GM18867 (cell line): ENCODE results near the gene MIS18A.
"Not testable (repeated sequence)": the region's sequence is repeated elsewhere in the genome, so short reads cannot be mapped to it uniquely, and the experiment has no call there.

Experiments used
- ATAC-seq: cut with Tn5 transposase; IDR thresholded peaks from one replicate; pipeline ENCODE4 v1.9.1; 2021; ENCODE audit warnings: mild to moderate bottlenecking, moderate library complexity; ENCODE audit not compliant: unreplicated experiment

MIS18A gene

DNA sequence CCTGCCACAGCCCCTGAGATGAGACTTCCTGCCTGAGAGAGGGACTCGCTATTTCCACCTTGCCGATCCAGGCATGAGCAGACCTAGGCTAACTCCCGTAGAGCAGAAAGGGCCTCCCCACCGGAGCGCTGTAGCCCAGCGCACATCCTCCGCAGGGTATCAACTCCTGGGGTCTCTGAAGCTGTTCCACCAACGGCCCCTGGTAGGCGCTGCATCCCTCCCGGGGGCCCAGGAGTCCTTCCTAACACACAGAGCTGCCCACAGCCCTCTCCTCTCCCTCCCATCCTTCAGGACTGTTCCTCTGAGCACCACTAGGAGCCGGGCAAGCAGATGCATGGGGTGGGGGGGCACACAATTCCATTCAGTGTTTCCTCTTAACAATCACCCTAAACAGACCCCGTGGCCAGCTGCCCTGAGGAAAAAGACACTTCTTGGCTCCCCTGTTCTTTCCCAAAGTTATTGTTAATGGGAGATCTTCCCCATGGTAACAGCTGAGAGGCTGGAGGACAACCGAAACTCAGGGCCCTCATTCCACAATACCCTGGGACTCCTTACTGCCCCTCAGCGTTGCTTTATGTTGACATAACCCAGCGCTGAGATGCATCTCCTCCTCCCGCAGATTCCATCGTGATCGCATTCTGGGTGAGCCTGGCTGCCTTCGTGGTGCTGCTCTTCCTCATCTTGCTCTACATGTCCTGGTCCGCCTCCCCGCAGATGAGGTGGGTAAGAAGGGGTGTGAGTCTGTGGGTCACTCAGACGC lies 27.4 kb upstream of the MIS18A start:
- no peak for ATAC-seq

DNA sequence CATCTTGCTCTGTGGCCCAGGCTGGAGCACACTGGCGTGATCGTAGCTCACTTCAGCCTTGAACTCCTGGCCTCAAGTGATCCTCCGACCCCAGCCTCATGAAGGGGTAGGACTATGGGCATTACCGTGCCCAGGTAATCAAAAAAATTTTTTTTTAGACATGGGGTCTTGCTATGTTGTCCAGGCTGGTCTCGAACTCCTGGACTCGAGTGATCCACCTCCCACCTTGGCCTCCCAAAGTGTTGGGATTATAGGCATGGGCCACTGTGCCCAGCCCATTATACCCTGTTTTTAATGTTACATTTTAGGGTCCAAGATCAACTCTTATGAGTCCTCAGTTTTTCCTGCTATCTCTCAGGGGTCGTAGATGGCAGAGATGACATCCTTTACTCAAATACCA lies 26.1 kb upstream of the MIS18A start:
- no peak for ATAC-seq

DNA sequence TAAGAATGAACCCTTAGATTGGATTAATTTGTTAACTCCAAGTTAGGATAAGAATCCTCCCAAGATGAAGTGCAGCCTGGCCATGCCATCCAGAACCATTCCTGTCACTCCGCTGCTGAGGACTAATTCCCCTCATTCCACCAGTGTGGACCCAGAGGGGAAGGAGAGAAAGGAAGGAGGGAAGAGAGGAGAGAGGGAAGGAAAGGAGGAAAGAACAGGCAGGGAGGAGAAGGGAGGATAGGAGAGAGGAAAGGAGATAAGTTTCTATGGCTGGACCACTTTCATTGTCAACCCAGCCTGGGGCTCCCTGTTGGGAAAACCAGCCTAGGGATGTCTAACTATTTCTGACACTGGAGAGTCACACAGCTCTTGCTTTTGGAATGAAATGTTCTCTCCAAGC lies 24.5 kb upstream of the MIS18A start:
- ATAC-seq: no peak

- no peak for ATAC-seq
These were observed 23.7 kb upstream of the MIS18A start for GRCh38 chr21:32302560-32302959.

DNA sequence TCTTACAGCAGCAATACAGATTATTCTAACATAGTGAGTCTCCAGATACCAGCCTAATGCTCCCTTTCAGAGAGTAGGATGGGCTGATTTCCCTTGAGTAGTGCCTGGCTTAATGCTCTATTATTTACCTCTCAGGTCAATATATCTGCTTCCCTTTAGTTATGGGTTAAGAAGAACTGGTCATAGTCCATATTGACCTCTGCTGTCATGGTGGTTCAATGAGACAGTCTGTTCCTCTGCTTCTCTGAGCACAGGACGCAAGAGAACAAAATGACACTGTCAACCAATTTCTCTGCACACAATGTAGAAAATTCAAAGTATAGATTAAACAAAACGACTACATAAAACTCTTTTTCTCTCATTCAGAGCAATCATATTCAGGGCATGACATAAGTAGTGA lies 22.7 kb upstream of the MIS18A start:
- no peak for ATAC-seq

GRCh38 chr21:32300117-32300681 lies 21.4 kb upstream of the MIS18A start:
- ATAC-seq: no peak

DNA sequence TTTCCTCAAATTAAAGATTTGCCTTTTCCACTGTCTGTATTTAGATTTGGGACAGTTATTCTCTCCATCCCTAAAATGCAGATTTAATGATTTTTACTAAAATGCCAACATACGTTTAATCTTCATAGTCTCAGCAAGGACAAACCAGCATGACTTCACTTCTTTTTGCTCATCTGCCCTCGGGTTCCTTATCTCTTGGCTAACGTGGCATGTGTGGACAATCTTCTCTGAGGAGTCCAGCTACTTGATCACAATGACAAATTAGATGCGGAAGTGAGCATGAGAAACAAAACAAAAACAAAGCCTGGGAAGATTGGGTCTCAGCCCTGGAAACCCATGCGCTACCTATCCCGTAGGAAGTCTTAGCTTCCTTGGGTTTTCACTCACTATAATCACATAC lies 20.8 kb upstream of the MIS18A start:
- ATAC-seq: no peak

DNA sequence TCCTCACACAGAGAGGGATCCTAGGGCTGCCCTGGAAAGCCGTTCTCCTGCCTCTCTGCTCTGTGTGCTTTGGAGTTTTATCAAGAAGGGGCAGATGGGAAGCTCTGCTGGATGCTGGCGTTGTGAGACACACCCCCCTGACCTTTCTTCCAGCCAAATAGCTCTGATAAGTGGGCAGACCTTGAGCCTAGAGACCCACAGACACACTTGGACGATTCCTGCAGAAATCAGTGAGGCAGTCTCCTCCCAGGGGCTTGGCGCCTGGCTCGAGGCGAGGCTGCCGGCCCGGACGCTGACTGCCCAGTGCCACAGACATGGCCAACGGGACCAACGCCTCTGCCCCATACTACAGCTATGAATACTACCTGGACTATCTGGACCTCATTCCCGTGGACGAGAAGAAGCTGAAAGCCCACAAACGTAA lies 19.8 kb upstream of the MIS18A start, which contains the start of gene MRAP:
TSS of gene MRAP (plus strand) at position 198 of the 424 bp plus-strand sequence. CDS start at position 315, 117 bp downstream.
- ATAC-seq: no peak

- no peak for ATAC-seq
These were observed 19.3 kb upstream of the MIS18A start for GRCh38 chr21:32298148-32298559.

DNA sequence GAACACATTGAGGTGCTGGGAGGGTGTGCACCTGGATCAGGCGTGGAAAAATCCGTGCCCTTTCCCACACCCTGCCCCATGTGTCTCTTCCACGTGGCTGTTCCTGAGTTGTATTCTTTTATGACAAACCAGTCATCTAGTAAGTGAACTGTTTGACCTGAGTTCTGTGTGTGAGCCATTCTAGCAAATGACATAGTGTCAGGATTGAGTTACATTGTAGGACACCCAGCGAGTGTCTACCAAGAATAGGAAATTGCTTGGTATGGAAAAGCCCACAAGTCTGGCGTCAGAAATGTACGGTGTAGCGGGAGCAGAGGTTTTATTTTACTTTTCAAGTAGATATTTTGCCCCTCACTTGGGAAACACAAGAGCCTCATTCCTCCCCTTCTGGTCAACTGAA lies 18.6 kb upstream of the MIS18A start:
- no peak for ATAC-seq

DNA sequence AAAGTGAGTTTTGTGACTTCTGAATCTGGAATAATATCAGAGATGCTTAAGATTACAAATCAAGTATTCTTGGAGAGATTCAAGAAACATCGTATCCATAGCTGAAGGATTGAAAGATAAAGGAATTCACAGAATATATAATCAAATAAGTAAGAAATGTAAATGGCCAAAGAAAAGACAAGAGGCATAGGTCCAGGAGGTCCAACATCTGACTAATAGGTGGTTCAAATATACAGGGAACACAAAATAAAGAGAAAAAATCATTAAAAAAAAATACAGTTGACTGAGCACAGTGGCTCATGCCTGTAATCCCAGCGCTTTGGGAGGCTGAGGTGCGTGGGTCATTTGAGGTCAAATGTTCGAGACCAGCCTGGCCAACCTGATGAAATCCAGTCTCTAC lies 6.6 kb upstream of the MIS18A start:
- ATAC-seq: no peak

- no peak for ATAC-seq
These were observed 4.1 kb upstream of the MIS18A start for GRCh38 chr21:32282992-32283391.

GRCh38 chr21:32281531-32281930 lies 2.7 kb upstream of the MIS18A start:
- ATAC-seq: no peak

GRCh38 chr21:32279377-32279680 lies 480 bp upstream of the MIS18A start:
- no peak for ATAC-seq

DNA sequence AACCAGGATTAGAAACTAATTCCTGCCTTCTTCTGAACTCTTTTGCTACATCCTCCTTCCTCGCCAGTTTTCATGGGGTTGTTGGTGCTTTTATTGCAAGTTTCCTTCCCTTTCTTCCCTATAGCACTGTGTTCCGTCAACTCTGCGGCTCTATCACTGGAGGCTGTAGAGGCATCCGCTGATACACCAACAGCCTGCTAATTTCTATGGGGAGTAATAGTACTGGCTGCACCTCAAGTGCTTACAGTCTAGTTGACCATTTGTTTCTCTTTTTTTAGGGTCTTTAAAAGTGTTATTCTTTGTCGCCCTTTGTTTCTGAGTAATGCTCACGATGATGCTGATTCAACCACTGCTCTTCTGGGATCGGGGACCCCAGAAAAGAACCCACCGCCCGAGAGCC lies 746 bp downstream of the MIS18A start:
- no peak for ATAC-seq

- ATAC-seq: no peak
These were observed 2.2 kb downstream of the MIS18A start for GRCh38 chr21:32276671-32277070.

GRCh38 chr21:32270748-32271147 lies 8.1 kb downstream of the MIS18A start:
- no peak for ATAC-seq

DNA sequence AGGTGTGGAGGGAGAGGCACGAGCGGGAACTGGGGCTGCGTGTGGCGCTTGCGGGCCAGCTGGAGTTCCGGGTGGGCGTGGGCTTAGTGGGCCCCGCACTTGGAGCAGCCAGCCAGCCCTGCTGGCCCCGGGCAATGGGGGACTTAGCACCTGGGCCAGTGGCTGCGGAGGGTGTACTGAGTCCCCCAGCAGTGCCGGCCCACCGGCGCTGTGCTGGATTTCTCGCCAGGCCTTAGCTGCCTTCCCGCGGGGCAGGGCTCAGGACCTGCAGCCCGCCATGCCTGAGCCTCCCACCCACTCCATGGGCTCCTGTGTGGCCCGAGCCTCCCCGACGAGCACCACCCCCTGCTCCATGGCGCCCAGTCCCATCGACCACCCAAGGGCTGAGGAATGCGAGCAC lies 13.5 kb downstream of the MIS18A start:
- not testable (repeated sequence) for ATAC-seq

DNA sequence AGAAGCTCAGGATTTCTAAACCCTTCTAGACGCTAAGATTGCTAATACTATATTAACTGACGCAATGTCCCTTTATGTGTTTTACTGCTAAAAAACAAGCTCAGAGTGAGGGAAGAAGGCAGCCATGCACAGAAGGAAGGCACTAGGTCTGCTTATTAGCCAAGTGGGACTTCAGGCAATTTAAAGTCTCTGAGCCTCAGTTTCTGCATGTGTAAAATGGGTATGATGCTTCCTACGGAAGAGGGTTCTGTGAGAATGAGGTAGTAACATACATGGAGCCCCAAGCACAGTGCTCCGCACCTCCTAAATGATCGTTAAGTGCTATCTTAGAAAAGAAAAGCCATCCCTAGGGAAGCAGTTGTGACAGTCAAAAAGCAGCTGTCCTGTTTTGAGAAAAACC lies 16.9 kb downstream of the MIS18A start:
- no peak for ATAC-seq

- no peak for ATAC-seq
These were observed 18.7 kb downstream of the MIS18A start for GRCh38 chr21:32260130-32260529.

- ATAC-seq: not testable (repeated sequence)
These were observed 20.1 kb downstream of the MIS18A start for GRCh38 chr21:32258786-32259048.

GRCh38 chr21:32257962-32258785 lies 20.7 kb downstream of the MIS18A start:
- peak; percentile 83 for ATAC-seq
